Neuron (in vitro differentiated cells): ENCODE measurements around the gene TPRG1.

ENCODE experiments used
- H2AFZ ChIP-seq: one replicate; pipeline ENCODE4 v1.6.1; 2013; ENCODE audit warnings: low read depth, mild to moderate bottlenecking, inconsistent platforms, low read length, moderate library complexity
- H3K27me3 ChIP-seq: one replicate; pipeline ENCODE4 v1.6.1; 2013; ENCODE audit warnings: low read length; ENCODE audit not compliant: insufficient read depth
- H3K36me3 ChIP-seq: one replicate; pipeline ENCODE4 v1.6.1; 2013; ENCODE audit warnings: low read length; ENCODE audit not compliant: insufficient read depth
- H3K4me1 ChIP-seq: one replicate; pipeline ENCODE4 v1.6.1; 2013; ENCODE audit warnings: low read length; ENCODE audit not compliant: insufficient read depth
- H3K4me3 ChIP-seq: 2 replicates; pipeline ENCODE4 v1.5.1; 2013; ENCODE audit warnings: mild to moderate bottlenecking, low read length, moderate library complexity
- H3K9me3 ChIP-seq: one replicate; pipeline ENCODE4 v1.6.1; 2013; ENCODE audit warnings: low read length

Gene TPRG1

GRCh38 chr3:189301479-189301878 is 129.7 kb downstream of the TPRG1 start:
- no peak overlapping the region for H2AFZ ChIP-seq
- H3K27me3 ChIP-seq = no peaks in the 10 kb centered on the region
- H3K4me3 ChIP-seq = no peak overlapping the region

GRCh38 chr3:189303584-189303983 is 131.8 kb downstream of the TPRG1 start:
- Histone ChIP-seq H3K27me3 (no peaks in the 10 kb centered on the region), H2AFZ (no peak overlapping the region), H3K4me3 (no peak overlapping the region), H3K9me3 (no peaks in the 10 kb centered on the region), H3K4me1 (no peaks in the 10 kb centered on the region), H3K36me3 (no peaks in the 10 kb centered on the region)

More at GRCh38 chr3:189301479-189301878, 129.7 kb downstream of the TPRG1 start:
- Histone ChIP-seq H3K4me1 (no peaks in the 10 kb centered on the region), H3K36me3 (no peaks in the 10 kb centered on the region), H3K9me3 (no peaks in the 10 kb centered on the region)

- Histone ChIP-seq H3K4me1 (peaks cover 8% of the 10 kb centered on the region), H3K27me3 (no peaks in the 10 kb centered on the region)
Observed at GRCh38 chr3:189304465-189305351, 132.9 kb downstream of the TPRG1 start.

GRCh38 chr3:189305412-189305811 is 133.6 kb downstream of the TPRG1 start:
- Histone ChIP-seq H3K4me3 (no peak overlapping the region), H3K4me1 (peaks cover 10% of the 10 kb centered on the region)

More at GRCh38 chr3:189304465-189305351, 132.9 kb downstream of the TPRG1 start:
- H2AFZ ChIP-seq = no peak overlapping the region
- no peaks in the 10 kb centered on the region for H3K36me3 ChIP-seq
- H3K9me3 ChIP-seq = no peaks in the 10 kb centered on the region
- no peak overlapping the region for H3K4me3 ChIP-seq

GRCh38 chr3:189307963-189308362 is 136.2 kb downstream of the TPRG1 start:
- H3K27me3 ChIP-seq = no peaks in the 10 kb centered on the region
- peaks cover 10% of the 10 kb centered on the region for H3K4me1 ChIP-seq
- no peak overlapping the region for H2AFZ ChIP-seq
- no peaks in the 10 kb centered on the region for H3K36me3 ChIP-seq
- H3K9me3 ChIP-seq = no peaks in the 10 kb centered on the region
- H3K4me3 ChIP-seq = no peak overlapping the region

More at GRCh38 chr3:189305412-189305811, 133.6 kb downstream of the TPRG1 start:
- Histone ChIP-seq H3K9me3 (no peaks in the 10 kb centered on the region), H2AFZ (no peak overlapping the region), H3K36me3 (no peaks in the 10 kb centered on the region), H3K27me3 (no peaks in the 10 kb centered on the region)

- no peaks in the 10 kb centered on the region for H3K36me3 ChIP-seq
- no peaks in the 10 kb centered on the region for H3K27me3 ChIP-seq
- no peak overlapping the region for H2AFZ ChIP-seq
- no peak overlapping the region for H3K4me3 ChIP-seq
- H3K4me1 ChIP-seq = peaks cover 10% of the 10 kb centered on the region
- no peaks in the 10 kb centered on the region for H3K9me3 ChIP-seq
Observed at GRCh38 chr3:189308608-189309007, 136.8 kb downstream of the TPRG1 start.

GRCh38 chr3:189309400-189309975 is 137.7 kb downstream of the TPRG1 start:
- no peaks in the 10 kb centered on the region for H3K27me3 ChIP-seq
- peaks cover 10% of the 10 kb centered on the region for H3K4me1 ChIP-seq
- no peaks in the 10 kb centered on the region for H3K36me3 ChIP-seq
- no peak overlapping the region for H2AFZ ChIP-seq
- H3K9me3 ChIP-seq = no peaks in the 10 kb centered on the region
- no peak overlapping the region for H3K4me3 ChIP-seq

- Histone ChIP-seq H3K36me3 (no peaks in the 10 kb centered on the region), H3K27me3 (no peaks in the 10 kb centered on the region), H3K9me3 (no peaks in the 10 kb centered on the region), H2AFZ (no peak overlapping the region), H3K4me1 (peaks cover 10% of the 10 kb centered on the region), H3K4me3 (no peak overlapping the region)
Observed at GRCh38 chr3:189311521-189311920, 139.8 kb downstream of the TPRG1 start.

GRCh38 chr3:189312866-189313265 is 141.1 kb downstream of the TPRG1 start:
- no peaks in the 10 kb centered on the region for H3K9me3 ChIP-seq
- no peak overlapping the region for H3K4me3 ChIP-seq
- no peaks in the 10 kb centered on the region for H3K27me3 ChIP-seq
- no peaks in the 10 kb centered on the region for H3K36me3 ChIP-seq
- H2AFZ ChIP-seq = no peak overlapping the region
- peaks cover 10% of the 10 kb centered on the region for H3K4me1 ChIP-seq

- no peaks in the 10 kb centered on the region for H3K36me3 ChIP-seq
- H3K27me3 ChIP-seq = no peaks in the 10 kb centered on the region
- no peaks in the 10 kb centered on the region for H3K9me3 ChIP-seq
- H3K4me3 ChIP-seq = no peak overlapping the region
- H2AFZ ChIP-seq = no peak overlapping the region
- no peaks in the 10 kb centered on the region for H3K4me1 ChIP-seq
Observed at GRCh38 chr3:189316296-189317019, 144.7 kb downstream of the TPRG1 start.

- Histone ChIP-seq H3K9me3 (no peaks in the 10 kb centered on the region), H3K27me3 (no peaks in the 10 kb centered on the region), H3K36me3 (no peaks in the 10 kb centered on the region), H3K4me1 (peaks cover 6% of the 10 kb centered on the region), H2AFZ (no peak overlapping the region), H3K4me3 (no peak overlapping the region)
Observed at GRCh38 chr3:189317911-189318310, 146.1 kb downstream of the TPRG1 start.

GRCh38 chr3:189320511-189320910 is 148.7 kb downstream of the TPRG1 start:
- peaks cover 6% of the 10 kb centered on the region for H3K4me1 ChIP-seq
- no peaks in the 10 kb centered on the region for H3K36me3 ChIP-seq
- no peaks in the 10 kb centered on the region for H3K27me3 ChIP-seq
- no peak overlapping the region for H2AFZ ChIP-seq
- H3K9me3 ChIP-seq = no peaks in the 10 kb centered on the region
- H3K4me3 ChIP-seq = no peak overlapping the region

GRCh38 chr3:189322339-189322738 is 150.6 kb downstream of the TPRG1 start:
- Histone ChIP-seq H3K27me3 (no peaks in the 10 kb centered on the region), H3K36me3 (no peaks in the 10 kb centered on the region), H2AFZ (no peak overlapping the region), H3K9me3 (no peaks in the 10 kb centered on the region), H3K4me3 (no peak overlapping the region), H3K4me1 (peaks cover 6% of the 10 kb centered on the region)
